HFFc6 (cell line): ENCODE data around the gene SBF2. TPM values are rescaled to one million over a fixed set of nuclear protein-coding genes. Genes with fewer than 3 reads are reported as not detected.

Source experiments
- DNase-seq: peaks from one replicate; pipeline ENCODE4 v3.0.0-alpha.2; 2018
- H3K27ac Mint-ChIP-seq: 2 replicates; pipeline ENCODE4 v1.8.0; 2020; ENCODE audit warnings: mild to moderate bottlenecking, mixed read lengths
- H3K27me3 Mint-ChIP-seq: 2 replicates; pipeline ENCODE4 v1.8.0; 2021; ENCODE audit warnings: mild to moderate bottlenecking, moderate library complexity, mixed read lengths; ENCODE audit not compliant: insufficient read depth
- H3K36me3 Mint-ChIP-seq: 2 replicates; pipeline ENCODE4 v1.8.0; 2021; ENCODE audit warnings: low read depth, mixed read lengths
- H3K4me1 Mint-ChIP-seq: 2 replicates; pipeline ENCODE4 v1.8.0; 2020; ENCODE audit warnings: low read depth, mixed read lengths
- H3K4me3 Mint-ChIP-seq: 2 replicates; pipeline ENCODE4 v1.8.0; 2020; ENCODE audit warnings: mild to moderate bottlenecking, moderate library complexity, mixed read lengths
- H3K9me3 Mint-ChIP-seq: 2 replicates; pipeline ENCODE4 v1.8.0; 2020; ENCODE audit warnings: mild to moderate bottlenecking, mixed read lengths
- CTCF ChIP-seq: fragments of 200-600 bp; sonication (generic); IDR thresholded peaks from 2 replicates; pipeline ENCODE4 v1.5.0; 2021; ENCODE audit warnings: antibody characterized with exemption, mild to moderate bottlenecking
- total RNA-seq, 6 experiments: library from RNA; stranded (reverse); fragmentation: NEBNext Ultra II Directional; extraction: Animal tissue kit (Norgen Biotek cat#: 25700); gene quantifications; 2 replicates in 1 of 6; 3 replicates in 5 of 6; pipeline ENCODE4 v1.2.3, GENCODE V29; 2021

SBF2 gene
- total RNA-seq, 6 experiments from 2014 or later: 25.2 to 36.0 (median 30.7) TPM

GRCh38 chr11:9804419-9804902 lies 489.6 kb downstream of the SBF2 start:
- peak overlapping the region; percentile 72 for H3K27ac Mint-ChIP-seq
- H3K27me3 Mint-ChIP-seq: 0 out of 2 replicates have a peak, but pooled peaks cover 1% of the 10 kb centered on the region
- H3K4me1 Mint-ChIP-seq: peaks cover 70% of the 10 kb centered on the region
- H3K9me3 Mint-ChIP-seq: no peaks in the 10 kb centered on the region
- no peak for DNase-seq
- H3K36me3 Mint-ChIP-seq: peaks cover 46% of the 10 kb centered on the region
- no peak overlapping the region for H3K4me3 Mint-ChIP-seq
- no peak for TF ChIP-seq CTCF

DNA sequence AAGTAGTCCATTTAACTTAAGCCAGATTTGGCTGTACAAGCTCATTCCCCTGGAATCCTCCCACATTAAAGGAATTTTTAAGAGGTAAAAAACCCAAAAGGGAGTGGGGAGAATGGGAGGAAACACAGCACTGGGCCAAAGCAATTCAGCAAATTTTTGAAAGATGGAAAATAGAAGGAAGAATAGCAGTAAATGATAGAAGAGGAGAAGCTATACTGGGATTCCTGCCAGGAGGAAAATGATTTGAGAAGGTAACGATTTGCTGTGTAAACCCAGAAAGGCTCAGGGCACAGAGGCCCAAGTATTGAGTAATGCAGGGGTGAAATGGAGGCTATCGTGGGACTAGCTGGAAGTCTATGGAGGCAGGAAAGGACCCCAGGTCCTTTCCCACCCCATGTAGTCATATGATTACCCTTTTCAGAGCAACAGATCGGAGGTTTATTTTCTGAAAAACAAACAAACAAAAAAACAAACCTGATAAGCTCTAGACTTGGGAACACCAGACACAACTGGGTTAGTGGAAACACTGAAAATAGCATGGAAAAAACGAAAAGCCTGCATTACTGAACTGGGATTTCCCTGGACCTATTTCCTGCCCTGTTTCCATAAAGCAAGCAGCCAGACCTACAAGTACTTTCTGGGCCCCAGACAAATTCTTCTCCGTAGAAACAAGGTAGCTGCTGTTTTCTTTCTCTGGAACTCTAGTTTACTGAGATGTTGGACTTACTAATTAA lies 490.2 kb downstream of the SBF2 start:
- no peak overlapping the region for H3K4me3 Mint-ChIP-seq
- TF ChIP-seq CTCF: no peak
- DNase-seq: no peak
- H3K27ac Mint-ChIP-seq: peak overlapping the region; percentile 72
- H3K27me3 Mint-ChIP-seq: 0 out of 2 replicates have a peak, but pooled peaks cover 1% of the 10 kb centered on the region
- H3K9me3 Mint-ChIP-seq: no peaks in the 10 kb centered on the region
- H3K36me3 Mint-ChIP-seq: peaks cover 47% of the 10 kb centered on the region
- peaks cover 71% of the 10 kb centered on the region for H3K4me1 Mint-ChIP-seq

GRCh38 chr11:9802291-9802861 lies 491.6 kb downstream of the SBF2 start:
- H3K9me3 Mint-ChIP-seq: no peaks in the 10 kb centered on the region
- H3K27me3 Mint-ChIP-seq: peaks cover 3% of the 10 kb centered on the region; the same call in 1 of the 2 replicates
- H3K36me3 Mint-ChIP-seq: peaks cover 36% of the 10 kb centered on the region
- peak; percentile 90 for DNase-seq
- H3K4me3 Mint-ChIP-seq: peak overlapping the region; percentile 15
- no peak for TF ChIP-seq CTCF
- H3K4me1 Mint-ChIP-seq: peaks cover 65% of the 10 kb centered on the region
- H3K27ac Mint-ChIP-seq: peak overlapping the region; percentile 87

DNA sequence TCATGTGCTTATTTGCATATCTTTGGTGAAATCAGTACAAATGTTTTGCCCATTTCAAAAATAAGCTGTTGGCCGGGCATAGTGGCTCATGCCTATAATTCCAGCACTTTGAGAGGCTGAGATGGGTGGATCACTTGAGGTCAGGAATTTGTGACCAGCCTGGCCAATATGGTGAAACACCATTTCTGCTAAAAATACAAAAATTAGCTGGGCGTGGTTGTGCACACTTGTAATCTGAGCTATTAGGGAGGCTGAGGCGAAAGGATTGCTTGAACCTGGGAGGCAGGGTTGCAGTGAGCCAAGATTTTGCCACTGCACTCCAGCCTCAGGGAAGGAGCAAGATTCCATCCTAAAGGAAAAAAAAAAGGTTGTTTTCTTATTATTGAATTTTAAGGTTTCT lies 494.1 kb downstream of the SBF2 start:
- 0 out of 2 replicates have a peak overlapping the region, but pooled peaks have one; percentile 24 for H3K4me3 Mint-ChIP-seq
- H3K36me3 Mint-ChIP-seq: peaks cover 16% of the 10 kb centered on the region
- peak overlapping the region; percentile 59; the same call in 1 of the 2 replicates for H3K27ac Mint-ChIP-seq
- no peaks in the 10 kb centered on the region for H3K9me3 Mint-ChIP-seq
- no peak for TF ChIP-seq CTCF
- peaks cover 3% of the 10 kb centered on the region; the same call in 1 of the 2 replicates for H3K27me3 Mint-ChIP-seq
- H3K4me1 Mint-ChIP-seq: peaks cover 58% of the 10 kb centered on the region
- peak; percentile 63 for DNase-seq

DNA sequence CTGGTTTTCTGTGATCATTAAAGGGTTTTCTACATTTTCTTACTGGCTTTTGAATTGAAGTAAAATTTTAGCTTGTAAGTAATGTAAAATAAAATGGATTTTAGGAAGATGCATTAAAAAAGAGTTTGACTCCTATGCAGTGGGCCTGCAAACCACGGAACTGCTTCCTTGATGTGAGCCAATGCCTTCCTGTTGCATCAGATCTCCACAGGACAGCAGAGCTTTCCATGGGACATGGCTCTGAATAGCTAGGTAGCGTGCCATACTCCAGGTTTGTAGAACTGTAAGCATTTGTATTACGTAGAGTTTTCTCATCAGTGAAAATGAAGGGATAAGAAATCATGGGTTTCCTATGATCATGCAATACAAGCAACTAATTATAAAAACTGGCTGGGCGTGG lies 496.7 kb downstream of the SBF2 start:
- no peaks in the 10 kb centered on the region for H3K9me3 Mint-ChIP-seq
- H3K27me3 Mint-ChIP-seq: peaks cover 2% of the 10 kb centered on the region
- H3K27ac Mint-ChIP-seq: no peak overlapping the region
- no peak overlapping the region for H3K4me3 Mint-ChIP-seq
- DNase-seq: no peak
- H3K4me1 Mint-ChIP-seq: peaks cover 32% of the 10 kb centered on the region
- TF ChIP-seq CTCF: no peak
- peaks cover 14% of the 10 kb centered on the region; the same call in 1 of the 2 replicates for H3K36me3 Mint-ChIP-seq
